ENCODE results near the gene CARD14.

The CARD14 gene

DNA sequence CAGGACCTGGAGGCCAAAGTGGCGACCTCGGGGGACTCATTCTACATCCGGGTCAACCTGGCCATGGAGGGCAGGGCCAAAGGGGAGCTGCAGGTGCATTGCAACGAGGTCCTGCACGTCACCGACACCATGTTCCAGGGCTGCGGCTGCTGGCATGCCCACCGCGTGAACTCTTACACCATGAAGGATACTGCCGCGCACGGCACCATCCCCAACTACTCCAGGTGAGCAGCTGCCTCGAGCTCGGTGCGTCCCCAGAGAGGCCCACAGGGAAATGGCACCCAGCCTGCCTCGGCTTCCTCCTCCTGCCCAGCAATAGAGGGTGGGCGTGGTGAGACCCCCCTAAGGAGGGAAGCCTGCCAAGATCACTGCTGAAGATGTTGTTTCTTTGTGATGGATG, 32.4 kb downstream of the CARD14 start:
- no peak overlapping the region for H3K14ac ChIP-seq (ENCODE audit: low read length in 2 of 2)
- no peak overlapping the region for H2BK15ac ChIP-seq (ENCODE audit: low read depth, poor library complexity, severe bottlenecking)
- DNase-seq: no peak
- H3K23ac ChIP-seq (ENCODE audit: low read length in 2 of 2): no peak overlapping the region
- no peak overlapping the region for H3K4me3 ChIP-seq (ENCODE audit: insufficient read depth in 1 of 2, low read depth in 1 of 2, low read length in 2 of 2)
- H3K27me3 ChIP-seq (ENCODE audit: control insufficient read depth in 1 of 2, insufficient read depth in 1 of 2, low read length in 2 of 2): no peaks in the 10 kb centered on the region
- H3K4me2 ChIP-seq (ENCODE audit: low read length, poor library complexity, severe bottlenecking): no peak overlapping the region
- no peaks in the 10 kb centered on the region for H3K9me3 ChIP-seq (ENCODE audit: control insufficient read depth, low read length)
- no peak overlapping the region for H3K18ac ChIP-seq (ENCODE audit: low read depth in 1 of 2, low read length in 2 of 2)
- H3K36me3 ChIP-seq (ENCODE audit: control insufficient read depth in 1 of 2, insufficient read depth in 2 of 2, low read depth in 1 of 2, low read length in 2 of 2): peaks cover 0 to 5% of the 10 kb centered on the region in 2 experiments
- H2BK5ac ChIP-seq (ENCODE audit: low read depth, low read length, poor library complexity, severe bottlenecking): no peak overlapping the region
- no peak overlapping the region for H2AFZ ChIP-seq (ENCODE audit: low read depth, low read length)
- H2AK5ac ChIP-seq (ENCODE audit: low read length, severe bottlenecking): no peak overlapping the region
- H4K8ac ChIP-seq (ENCODE audit: low read length): no peak overlapping the region
- no peak overlapping the region for H2BK120ac ChIP-seq (ENCODE audit: low read depth, low read length)
- no peak overlapping the region for H2BK12ac ChIP-seq (ENCODE audit: low read length in 2 of 2)
- H3K9ac ChIP-seq (ENCODE audit: low read length): no peak overlapping the region
- 97% methylated on average over 16 of the region's 17 CpGs for WGBS
- no peak overlapping the region for H4K91ac ChIP-seq (ENCODE audit: low read length)
- H3K4ac ChIP-seq (ENCODE audit: low read depth in 1 of 2, low read length in 2 of 2): no peak overlapping the region
- peaks cover 6% of the 10 kb centered on the region for H3K4me1 ChIP-seq (ENCODE audit: control insufficient read depth, insufficient read depth, low read depth, low read length)
- no peak overlapping the region for H3K27ac ChIP-seq (ENCODE audit: low read length, poor library complexity, severe bottlenecking)
- no peaks in the 10 kb centered on the region for H3K79me1 ChIP-seq (replicated peaks; ENCODE audit: low read length, poor library complexity, severe bottlenecking)

- Histone ChIP-seq H3K18ac (ENCODE audit: low read depth in 1 of 2, low read length in 2 of 2) (no peak overlapping the region), H3K27me3 (ENCODE audit: control insufficient read depth in 1 of 2, insufficient read depth in 1 of 2, low read length in 2 of 2) (no peaks in the 10 kb centered on the region), H2AK5ac (ENCODE audit: low read length, severe bottlenecking) (no peak overlapping the region), H3K27ac (ENCODE audit: low read length, poor library complexity, severe bottlenecking) (no peak overlapping the region), H3K14ac (ENCODE audit: low read length in 2 of 2) (no peak overlapping the region), H3K9ac (ENCODE audit: low read length) (no peak overlapping the region), H3K9me3 (ENCODE audit: control insufficient read depth, low read length) (no peaks in the 10 kb centered on the region), H4K8ac (ENCODE audit: low read length) (no peak overlapping the region), H3K79me1 (replicated peaks; ENCODE audit: low read length, poor library complexity, severe bottlenecking) (no peaks in the 10 kb centered on the region), H2BK15ac (ENCODE audit: low read depth, poor library complexity, severe bottlenecking) (no peak overlapping the region), H3K4me3 (ENCODE audit: insufficient read depth in 1 of 2, low read depth in 1 of 2, low read length in 2 of 2) (no peak overlapping the region), H2BK5ac (ENCODE audit: low read depth, low read length, poor library complexity, severe bottlenecking) (no peak overlapping the region), H3K36me3 (ENCODE audit: control insufficient read depth in 1 of 2, insufficient read depth in 2 of 2, low read depth in 1 of 2, low read length in 2 of 2) (peaks cover 4 to 13% of the 10 kb centered on the region in 2 experiments), H2AFZ (ENCODE audit: low read depth, low read length) (no peak overlapping the region), H3K4me2 (ENCODE audit: low read length, poor library complexity, severe bottlenecking) (no peak overlapping the region), H3K4ac (ENCODE audit: low read depth in 1 of 2, low read length in 2 of 2) (no peak overlapping the region), H3K4me1 (ENCODE audit: control insufficient read depth, insufficient read depth, low read depth, low read length) (peaks cover 4% of the 10 kb centered on the region), H2BK12ac (ENCODE audit: low read length in 2 of 2) (no peak overlapping the region), H2BK120ac (ENCODE audit: low read depth, low read length) (no peak overlapping the region), H3K23ac (ENCODE audit: low read length in 2 of 2) (no peak overlapping the region), H4K91ac (ENCODE audit: low read length) (no peak overlapping the region)
- DNase-seq: no peak
- WGBS: 83% methylated on average over 10 of the region's 11 CpGs
These were observed 33.7 kb downstream of the CARD14 start for GRCh38 chr17:80203471-80203963.

DNA sequence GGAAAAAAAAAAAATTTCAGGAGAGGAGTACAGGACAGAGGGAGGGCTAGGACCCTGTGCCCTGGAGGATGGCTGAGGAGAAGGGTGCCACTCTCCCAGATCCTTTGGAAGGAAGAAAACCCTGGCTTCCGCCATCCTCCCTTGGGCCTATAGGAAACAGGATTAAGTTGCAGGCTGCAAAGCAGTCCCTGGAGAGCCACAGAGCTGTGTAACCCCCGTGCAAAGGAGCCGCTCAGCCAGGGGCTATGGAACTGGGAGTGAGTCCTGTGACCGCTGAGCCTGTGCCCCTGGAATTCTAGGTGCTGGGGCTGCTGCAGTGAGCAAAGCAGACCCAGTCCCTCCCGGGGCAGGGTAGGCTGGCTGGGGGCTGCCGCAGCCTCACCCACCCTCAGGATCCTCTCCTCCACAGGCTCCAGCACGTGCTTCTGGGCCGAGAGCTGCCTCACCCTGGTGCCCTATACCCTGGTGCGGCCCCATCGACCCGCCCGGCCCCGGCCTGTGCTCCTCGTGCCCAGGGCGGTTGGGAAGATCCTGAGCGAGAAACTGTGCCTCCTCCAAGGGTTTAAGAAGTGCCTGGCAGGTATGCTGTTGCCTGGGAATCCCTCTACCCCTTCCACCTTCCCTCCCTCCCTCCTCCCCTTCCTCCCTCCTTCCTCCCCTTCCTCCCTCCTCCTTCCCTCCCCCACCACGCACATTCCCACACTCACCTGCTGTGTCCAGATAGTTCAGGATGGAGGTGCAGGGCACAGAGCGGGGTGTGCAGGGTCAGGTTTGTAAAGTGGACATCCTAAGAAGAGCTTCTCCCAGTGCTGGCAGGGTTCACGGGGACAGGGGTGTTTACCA, 35.0 kb downstream of the CARD14 start:
- Histone ChIP-seq H3K79me1 (replicated peaks; ENCODE audit: low read length, poor library complexity, severe bottlenecking) (no peaks in the 10 kb centered on the region), H3K4me3 (ENCODE audit: insufficient read depth in 1 of 2, low read depth in 1 of 2, low read length in 2 of 2) (no peak overlapping the region), H4K8ac (ENCODE audit: low read length) (no peak overlapping the region), H3K4me2 (ENCODE audit: low read length, poor library complexity, severe bottlenecking) (no peak overlapping the region), H2AFZ (ENCODE audit: low read depth, low read length) (no peak overlapping the region), H3K4ac (ENCODE audit: low read depth in 1 of 2, low read length in 2 of 2) (no peak overlapping the region), H2BK120ac (ENCODE audit: low read depth, low read length) (no peak overlapping the region), H3K9me3 (ENCODE audit: control insufficient read depth, low read length) (no peaks in the 10 kb centered on the region), H2BK12ac (ENCODE audit: low read length in 2 of 2) (no peak overlapping the region), H3K23ac (ENCODE audit: low read length in 2 of 2) (no peak overlapping the region), H3K18ac (ENCODE audit: low read depth in 1 of 2, low read length in 2 of 2) (no peak overlapping the region), H2BK15ac (ENCODE audit: low read depth, poor library complexity, severe bottlenecking) (no peak overlapping the region), H3K27ac (ENCODE audit: low read length, poor library complexity, severe bottlenecking) (no peak overlapping the region), H3K36me3 (ENCODE audit: control insufficient read depth in 1 of 2, insufficient read depth in 2 of 2, low read depth in 1 of 2, low read length in 2 of 2) (peaks cover 17 to 24% of the 10 kb centered on the region in 2 experiments), H2BK5ac (ENCODE audit: low read depth, low read length, poor library complexity, severe bottlenecking) (no peak overlapping the region), H3K4me1 (ENCODE audit: control insufficient read depth, insufficient read depth, low read depth, low read length) (peaks cover 4% of the 10 kb centered on the region), H3K9ac (ENCODE audit: low read length) (no peak overlapping the region), H4K91ac (ENCODE audit: low read length) (no peak overlapping the region), H3K14ac (ENCODE audit: low read length in 2 of 2) (no peak overlapping the region), H3K27me3 (ENCODE audit: control insufficient read depth in 1 of 2, insufficient read depth in 1 of 2, low read length in 2 of 2) (no peaks in the 10 kb centered on the region), H2AK5ac (ENCODE audit: low read length, severe bottlenecking) (no peak overlapping the region)
- no peak for DNase-seq
- 87% methylated on average over 18 of the region's 19 CpGs for WGBS

DNA sequence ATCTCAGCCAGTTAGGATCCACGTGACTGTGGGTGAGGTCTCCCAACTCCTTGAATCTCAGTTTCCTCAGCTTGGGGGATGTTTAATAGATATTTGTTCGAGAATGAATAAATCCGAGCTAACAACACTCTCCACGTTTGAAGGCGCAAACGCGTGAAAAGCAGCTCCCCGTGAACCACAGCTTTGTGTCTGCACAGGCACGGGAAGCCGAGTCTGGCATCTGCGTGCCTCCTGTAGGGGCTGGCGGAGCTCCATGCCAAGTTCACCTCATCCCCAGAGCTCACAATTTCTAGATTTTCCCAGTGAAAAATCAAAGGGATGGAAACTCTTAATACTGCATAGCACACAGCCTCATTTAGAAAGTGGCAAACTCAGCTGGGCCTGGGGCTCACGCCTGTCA, 36.0 kb downstream of the CARD14 start:
- no peak overlapping the region for H3K4me3 ChIP-seq (ENCODE audit: insufficient read depth in 1 of 2, low read depth in 1 of 2, low read length in 2 of 2)
- no peak overlapping the region for H2BK12ac ChIP-seq (ENCODE audit: low read length in 2 of 2)
- no peak overlapping the region for H2BK15ac ChIP-seq (ENCODE audit: low read depth, poor library complexity, severe bottlenecking)
- no peak overlapping the region for H3K14ac ChIP-seq (ENCODE audit: low read length in 2 of 2)
- H3K79me1 ChIP-seq (replicated peaks; ENCODE audit: low read length, poor library complexity, severe bottlenecking): no peaks in the 10 kb centered on the region
- DNase-seq: no peak
- no peak overlapping the region for H2BK120ac ChIP-seq (ENCODE audit: low read depth, low read length)
- H2AK5ac ChIP-seq (ENCODE audit: low read length, severe bottlenecking): no peak overlapping the region
- peaks cover 27 to 34% of the 10 kb centered on the region in 2 experiments for H3K36me3 ChIP-seq (ENCODE audit: control insufficient read depth in 1 of 2, insufficient read depth in 2 of 2, low read depth in 1 of 2, low read length in 2 of 2)
- no peaks in the 10 kb centered on the region for H3K9me3 ChIP-seq (ENCODE audit: control insufficient read depth, low read length)
- H2AFZ ChIP-seq (ENCODE audit: low read depth, low read length): no peak overlapping the region
- H4K91ac ChIP-seq (ENCODE audit: low read length): no peak overlapping the region
- WGBS: 94% methylated on average over 13 of the region's 13 CpGs
- H3K4me1 ChIP-seq (ENCODE audit: control insufficient read depth, insufficient read depth, low read depth, low read length): peaks cover 4% of the 10 kb centered on the region
- H3K27ac ChIP-seq (ENCODE audit: low read length, poor library complexity, severe bottlenecking): no peak overlapping the region
- H3K4ac ChIP-seq (ENCODE audit: low read depth in 1 of 2, low read length in 2 of 2): no peak overlapping the region
- H3K4me2 ChIP-seq (ENCODE audit: low read length, poor library complexity, severe bottlenecking): no peak overlapping the region
- H2BK5ac ChIP-seq (ENCODE audit: low read depth, low read length, poor library complexity, severe bottlenecking): no peak overlapping the region
- H4K8ac ChIP-seq (ENCODE audit: low read length): no peak overlapping the region
- H3K23ac ChIP-seq (ENCODE audit: low read length in 2 of 2): no peak overlapping the region
- no peak overlapping the region for H3K9ac ChIP-seq (ENCODE audit: low read length)
- no peaks in the 10 kb centered on the region for H3K27me3 ChIP-seq (ENCODE audit: control insufficient read depth in 1 of 2, insufficient read depth in 1 of 2, low read length in 2 of 2)
- H3K18ac ChIP-seq (ENCODE audit: low read depth in 1 of 2, low read length in 2 of 2): no peak overlapping the region
